Fibroblast of lung (primary cell): ENCODE results near the gene KIAA1671. TPM values are rescaled to one million over a fixed set of nuclear protein-coding genes. Genes with fewer than 3 reads are reported as not detected.

Source experiments
- DNase-seq, 2 donors: peaks; one replicate each; pipeline versions ENCODE4 v3.0.0 to v3.0.0-alpha.2; 2010; ENCODE audit warnings: low read depth in 2 of 2
- H2AFZ ChIP-seq: 2 replicates; pipeline ENCODE4 v1.5.1; 2012; ENCODE audit warnings: low read length, control low read depth, inconsistent platforms
- H3K27ac ChIP-seq: 2 replicates; pipeline ENCODE4 v1.5.1; 2011; ENCODE audit warnings: low read length, control low read depth; ENCODE audit not compliant: insufficient read depth
- H3K27me3 ChIP-seq: 2 replicates; pipeline ENCODE4 v1.5.1; 2011; ENCODE audit warnings: mild to moderate bottlenecking, low read length; ENCODE audit not compliant: control insufficient read depth, insufficient read depth
- H3K36me3 ChIP-seq: 2 replicates; pipeline ENCODE4 v1.5.1; 2011; ENCODE audit warnings: low read length; ENCODE audit not compliant: control insufficient read depth, insufficient read depth
- H3K4me1 ChIP-seq: 2 replicates; pipeline ENCODE4 v1.5.1; 2011; ENCODE audit warnings: low read length; ENCODE audit not compliant: control insufficient read depth, insufficient read depth; ENCODE audit errors: extremely low read depth
- H3K4me2 ChIP-seq: 2 replicates; pipeline ENCODE4 v1.5.1; 2011; ENCODE audit warnings: low read length, control low read depth; ENCODE audit not compliant: insufficient read depth; ENCODE audit errors: extremely low read depth
- H3K4me3 ChIP-seq, 4 experiments: fragments of 200-600 bp in 1 of 4; sonication (generic) in 1 of 4; replicated peaks in 1 of 4; 2 replicates each; pipeline ENCODE4 v1.5.1; 2011 to 2016; ENCODE audit warnings: low read length in 4 of 4, low read depth in 3 of 4, mild to moderate bottlenecking in 3 of 4, control low read depth in 2 of 4, inconsistent platforms in 1 of 4, mixed read lengths in 1 of 4; ENCODE audit not compliant: insufficient read depth in 1 of 4; ENCODE audit errors: control extremely low read depth in 1 of 4
- H3K79me2 ChIP-seq: 2 replicates; pipeline ENCODE4 v1.5.1; 2012; ENCODE audit warnings: mild to moderate bottlenecking, low read length, inconsistent platforms; ENCODE audit not compliant: control insufficient read depth, insufficient read depth
- H3K9ac ChIP-seq: 2 replicates; pipeline ENCODE4 v1.5.1; 2011; ENCODE audit warnings: mild to moderate bottlenecking, low read length, control low read depth; ENCODE audit not compliant: insufficient read depth
- H3K9me3 ChIP-seq: 2 replicates; pipeline ENCODE4 v1.5.1; 2012; ENCODE audit warnings: low read depth, low read length; ENCODE audit not compliant: control insufficient read depth, insufficient read depth
- H4K20me1 ChIP-seq: 2 replicates; pipeline ENCODE4 v1.5.1; 2011; ENCODE audit warnings: low read length; ENCODE audit not compliant: control insufficient read depth, insufficient read depth; ENCODE audit errors: extremely low read depth
- EZH2 ChIP-seq: IDR thresholded peaks from 2 replicates; pipeline ENCODE4 v1.5.1; 2012; ENCODE audit warnings: low read length, control low read depth, mild to moderate bottlenecking; ENCODE audit errors: missing control alignments
- polyA plus RNA-seq, 2 donors: library from polyadenylated mRNA; depleted of rRNA in 1 of 2; stranded (reverse) in 1 of 2; unstranded in 1 of 2; fragments of >200 nt; gene quantifications; 2 replicates each; pipeline ENCODE4 v1.2.1, GENCODE V29; 2011 to 2012; ENCODE audit warnings: missing spikeins in 1 of 2
- total RNA-seq: library from RNA; depleted of rRNA; stranded (reverse); fragments of >200 nt; gene quantifications from 2 replicates; pipeline ENCODE4 v1.2.1, GENCODE V29; 2014
- TF ChIP-seq, protein P1 (sequence below), 2 donors: IDR thresholded peaks in 1 of 2; conservative IDR thresholded peaks in 1 of 2; 1 replicate in 1 of 2; 2 replicates in 1 of 2; pipeline ENCODE4 v1.5.1; 2011 to 2012; ENCODE audit warnings: low read length in 2 of 2, control low read depth in 1 of 2, inconsistent platforms in 1 of 2, low read depth in 1 of 2, mild to moderate bottlenecking in 1 of 2

The KIAA1671 gene
- total and polyA plus RNA-seq, 2 donors (not counting 1 experiment from before 2014, with no cell fraction given): 0.34 to 1.3 TPM

DNA sequence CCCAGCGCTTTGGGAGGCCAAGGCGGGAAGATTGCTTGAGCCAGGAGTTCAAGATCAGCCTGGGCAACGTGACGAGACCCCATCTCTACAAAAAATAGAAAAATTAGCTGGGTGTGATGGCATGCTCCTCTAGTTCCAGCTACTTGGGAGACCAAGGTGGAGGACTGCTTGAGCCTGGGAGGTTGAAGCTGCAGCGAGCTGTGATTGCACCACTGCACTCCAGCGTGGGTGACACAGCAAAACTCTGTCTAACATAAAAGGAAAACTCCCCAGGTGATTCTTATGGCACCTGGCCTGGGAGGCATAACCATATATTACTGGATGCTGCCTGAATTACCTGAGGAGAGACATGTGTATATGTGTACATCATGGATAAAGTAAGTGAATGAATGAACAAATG, 29.1 kb downstream of the KIAA1671 start:
- TF ChIP-seq, protein P1, sequence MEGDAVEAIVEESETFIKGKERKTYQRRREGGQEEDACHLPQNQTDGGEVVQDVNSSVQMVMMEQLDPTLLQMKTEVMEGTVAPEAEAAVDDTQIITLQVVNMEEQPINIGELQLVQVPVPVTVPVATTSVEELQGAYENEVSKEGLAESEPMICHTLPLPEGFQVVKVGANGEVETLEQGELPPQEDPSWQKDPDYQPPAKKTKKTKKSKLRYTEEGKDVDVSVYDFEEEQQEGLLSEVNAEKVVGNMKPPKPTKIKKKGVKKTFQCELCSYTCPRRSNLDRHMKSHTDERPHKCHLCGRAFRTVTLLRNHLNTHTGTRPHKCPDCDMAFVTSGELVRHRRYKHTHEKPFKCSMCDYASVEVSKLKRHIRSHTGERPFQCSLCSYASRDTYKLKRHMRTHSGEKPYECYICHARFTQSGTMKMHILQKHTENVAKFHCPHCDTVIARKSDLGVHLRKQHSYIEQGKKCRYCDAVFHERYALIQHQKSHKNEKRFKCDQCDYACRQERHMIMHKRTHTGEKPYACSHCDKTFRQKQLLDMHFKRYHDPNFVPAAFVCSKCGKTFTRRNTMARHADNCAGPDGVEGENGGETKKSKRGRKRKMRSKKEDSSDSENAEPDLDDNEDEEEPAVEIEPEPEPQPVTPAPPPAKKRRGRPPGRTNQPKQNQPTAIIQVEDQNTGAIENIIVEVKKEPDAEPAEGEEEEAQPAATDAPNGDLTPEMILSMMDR (conservative IDR thresholded peaks at IDR 0.05 in 1 of 2, IDR thresholded peaks at IDR 0.05 in 1 of 2; ENCODE audit: low read depth in 1 of 2, low read length in 2 of 2): no peak
- TF ChIP-seq EZH2: no peak
- H3K27me3 ChIP-seq: no peaks in the 10 kb centered on the region
- no peaks in the 10 kb centered on the region for H4K20me1 ChIP-seq
- H3K4me1 ChIP-seq: no peaks in the 10 kb centered on the region
- no peaks in the 10 kb centered on the region for H3K36me3 ChIP-seq
- no peak overlapping the region for H2AFZ ChIP-seq
- no peak overlapping the region for H3K4me3 ChIP-seq
- no peak for DNase-seq
- no peaks in the 10 kb centered on the region for H3K79me2 ChIP-seq
- no peak overlapping the region for H3K27ac ChIP-seq
- H3K4me2 ChIP-seq: no peak overlapping the region
- no peaks in the 10 kb centered on the region for H3K9me3 ChIP-seq
- no peak overlapping the region for H3K9ac ChIP-seq

DNA sequence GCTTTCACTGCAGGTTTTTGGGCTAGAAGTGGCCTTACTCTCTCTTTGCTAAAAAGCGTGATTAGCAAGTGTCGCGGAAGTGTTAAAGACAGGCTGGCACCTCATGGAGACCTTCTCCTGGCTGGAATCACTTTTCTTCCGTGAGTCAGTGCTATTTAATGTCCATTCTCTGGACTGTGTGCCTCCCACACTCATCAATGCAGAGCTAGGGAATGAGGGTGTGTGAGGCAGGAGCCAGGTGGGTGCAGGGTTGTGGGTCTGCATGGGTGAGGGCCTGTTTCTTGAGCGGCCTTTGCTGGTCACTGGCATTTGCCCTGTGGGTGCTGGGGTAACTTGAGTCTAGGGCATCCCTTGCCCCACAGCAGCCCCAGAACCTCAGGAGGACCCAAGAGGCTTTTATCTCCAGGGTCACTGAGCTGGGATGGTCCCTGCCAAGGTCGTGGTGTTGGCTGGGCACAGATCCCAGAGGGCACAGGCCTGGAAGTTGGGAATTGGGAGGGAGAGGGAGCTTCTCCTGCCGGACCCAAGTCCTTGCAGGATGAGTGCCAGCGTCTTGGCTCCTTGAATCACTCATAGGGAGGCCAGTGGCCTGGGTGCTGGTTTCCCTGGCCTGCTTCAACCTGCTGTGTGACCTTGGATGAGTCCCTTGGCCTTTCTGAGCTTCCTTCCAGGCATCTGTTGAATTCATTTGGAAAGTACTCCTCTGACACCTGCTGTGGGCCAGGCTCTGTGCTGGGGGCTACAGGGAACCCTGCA, 30.0 kb downstream of the KIAA1671 start:
- no peaks in the 10 kb centered on the region for H3K4me1 ChIP-seq
- no peaks in the 10 kb centered on the region for H3K36me3 ChIP-seq
- no peak overlapping the region for H3K4me3 ChIP-seq
- H3K27me3 ChIP-seq: no peaks in the 10 kb centered on the region
- no peak overlapping the region for H3K27ac ChIP-seq
- no peak overlapping the region for H3K9ac ChIP-seq
- no peaks in the 10 kb centered on the region for H3K9me3 ChIP-seq
- no peaks in the 10 kb centered on the region for H4K20me1 ChIP-seq
- no peak for TF ChIP-seq EZH2
- TF ChIP-seq, protein P1 (conservative IDR thresholded peaks at IDR 0.05 in 1 of 2, IDR thresholded peaks at IDR 0.05 in 1 of 2; ENCODE audit: low read depth in 1 of 2, low read length in 2 of 2): no peak
- no peak overlapping the region for H3K4me2 ChIP-seq
- H2AFZ ChIP-seq: no peak overlapping the region
- H3K79me2 ChIP-seq: no peaks in the 10 kb centered on the region
- DNase-seq: peak in 1 of 2 donors; percentile 53

DNA sequence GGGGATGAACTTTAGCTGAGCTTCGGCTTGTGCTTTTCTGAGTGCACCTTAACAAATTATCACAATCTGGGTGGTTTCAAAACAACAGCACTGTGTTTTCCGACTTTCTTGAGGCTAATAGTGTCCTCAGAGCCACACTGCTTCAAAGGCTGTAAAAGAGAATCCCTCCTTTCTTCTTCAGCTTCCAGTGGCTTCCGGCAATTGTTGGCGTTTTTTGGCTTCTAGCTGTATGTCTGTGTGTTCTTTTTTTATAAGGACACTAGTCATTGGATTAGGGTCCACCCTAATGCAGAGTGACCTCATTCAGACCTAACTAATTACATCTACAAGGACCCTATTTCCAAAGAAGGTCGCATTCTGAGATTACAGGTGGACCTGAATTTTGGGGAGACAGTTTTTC, 30.6 kb downstream of the KIAA1671 start:
- no peak overlapping the region for H2AFZ ChIP-seq
- H3K9ac ChIP-seq: no peak overlapping the region
- no peaks in the 10 kb centered on the region for H3K4me1 ChIP-seq
- H3K27me3 ChIP-seq: no peaks in the 10 kb centered on the region
- no peak overlapping the region for H3K4me2 ChIP-seq
- H3K27ac ChIP-seq: no peak overlapping the region
- no peaks in the 10 kb centered on the region for H3K79me2 ChIP-seq
- H3K4me3 ChIP-seq: no peak overlapping the region
- H3K9me3 ChIP-seq: no peaks in the 10 kb centered on the region
- no peaks in the 10 kb centered on the region for H3K36me3 ChIP-seq
- no peaks in the 10 kb centered on the region for H4K20me1 ChIP-seq
- TF ChIP-seq, protein P1 (conservative IDR thresholded peaks at IDR 0.05 in 1 of 2, IDR thresholded peaks at IDR 0.05 in 1 of 2; ENCODE audit: low read depth in 1 of 2, low read length in 2 of 2): no peak
- TF ChIP-seq EZH2: no peak
- DNase-seq: no peak
